BE2C (cell line): ENCODE measurements around the gene FAM168A.
A peak's percentile ranks its signal among the peaks of the same experiment; 100 is the strongest.

ENCODE experiments used
- DNase-seq: peaks from one replicate; pipeline ENCODE4 v3.0.0-alpha.2; 2020
- H3K27me3 ChIP-seq: fragments of 250-450 bp; sonication (Bioruptor Pico); 2 replicates; pipeline ENCODE4 v1.5.1; 2020; ENCODE audit warnings: mild to moderate bottlenecking
- H3K36me3 ChIP-seq: fragments of 250-450 bp; sonication (Bioruptor Pico); 2 replicates; pipeline ENCODE4 v1.5.1; 2020; ENCODE audit warnings: mild to moderate bottlenecking
- H3K4me1 ChIP-seq: fragments of 250-450 bp; sonication (Bioruptor Pico); 2 replicates; pipeline ENCODE4 v1.5.1; 2020
- H3K4me3 ChIP-seq: 2 replicates; pipeline ENCODE4 v1.5.1; 2011; ENCODE audit warnings: low read depth, low read length
- H3K9me3 ChIP-seq: fragments of 250-450 bp; sonication (Bioruptor Pico); 2 replicates; pipeline ENCODE4 v1.5.1; 2020
- TF ChIP-seq, protein P1 (sequence below): IDR thresholded peaks from 2 replicates; pipeline ENCODE4 v1.5.1; 2012; ENCODE audit warnings: mild to moderate bottlenecking, low read depth, low read length

Gene FAM168A

DNA sequence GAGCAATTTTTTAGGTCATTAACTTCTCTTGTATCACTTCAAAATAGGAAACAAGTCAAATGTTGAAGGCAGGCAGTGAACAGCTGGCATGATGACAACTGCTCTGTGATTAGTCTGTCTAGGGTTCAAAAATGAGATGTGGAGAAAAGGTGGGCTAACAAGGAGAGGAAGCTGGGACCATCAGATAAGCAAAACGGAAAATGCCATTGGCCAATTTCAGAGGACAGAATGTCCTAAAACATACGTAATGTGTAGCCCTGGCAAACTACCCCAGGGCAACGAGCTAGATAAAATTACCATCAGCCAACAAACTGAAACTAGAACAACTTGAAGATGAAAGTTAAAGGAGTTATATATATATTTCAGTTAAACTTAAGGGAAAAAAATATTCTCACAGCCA is 128.5 kb downstream of the FAM168A start:
- TF ChIP-seq, protein P1, sequence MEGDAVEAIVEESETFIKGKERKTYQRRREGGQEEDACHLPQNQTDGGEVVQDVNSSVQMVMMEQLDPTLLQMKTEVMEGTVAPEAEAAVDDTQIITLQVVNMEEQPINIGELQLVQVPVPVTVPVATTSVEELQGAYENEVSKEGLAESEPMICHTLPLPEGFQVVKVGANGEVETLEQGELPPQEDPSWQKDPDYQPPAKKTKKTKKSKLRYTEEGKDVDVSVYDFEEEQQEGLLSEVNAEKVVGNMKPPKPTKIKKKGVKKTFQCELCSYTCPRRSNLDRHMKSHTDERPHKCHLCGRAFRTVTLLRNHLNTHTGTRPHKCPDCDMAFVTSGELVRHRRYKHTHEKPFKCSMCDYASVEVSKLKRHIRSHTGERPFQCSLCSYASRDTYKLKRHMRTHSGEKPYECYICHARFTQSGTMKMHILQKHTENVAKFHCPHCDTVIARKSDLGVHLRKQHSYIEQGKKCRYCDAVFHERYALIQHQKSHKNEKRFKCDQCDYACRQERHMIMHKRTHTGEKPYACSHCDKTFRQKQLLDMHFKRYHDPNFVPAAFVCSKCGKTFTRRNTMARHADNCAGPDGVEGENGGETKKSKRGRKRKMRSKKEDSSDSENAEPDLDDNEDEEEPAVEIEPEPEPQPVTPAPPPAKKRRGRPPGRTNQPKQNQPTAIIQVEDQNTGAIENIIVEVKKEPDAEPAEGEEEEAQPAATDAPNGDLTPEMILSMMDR: no peak
- Histone ChIP-seq H3K9me3 (no peaks in the 10 kb centered on the region), H3K36me3 (no peaks in the 10 kb centered on the region), H3K4me3 (no peak overlapping the region), H3K4me1 (peaks cover 11% of the 10 kb centered on the region), H3K27me3 (no peaks in the 10 kb centered on the region)
- no peak for DNase-seq

DNA sequence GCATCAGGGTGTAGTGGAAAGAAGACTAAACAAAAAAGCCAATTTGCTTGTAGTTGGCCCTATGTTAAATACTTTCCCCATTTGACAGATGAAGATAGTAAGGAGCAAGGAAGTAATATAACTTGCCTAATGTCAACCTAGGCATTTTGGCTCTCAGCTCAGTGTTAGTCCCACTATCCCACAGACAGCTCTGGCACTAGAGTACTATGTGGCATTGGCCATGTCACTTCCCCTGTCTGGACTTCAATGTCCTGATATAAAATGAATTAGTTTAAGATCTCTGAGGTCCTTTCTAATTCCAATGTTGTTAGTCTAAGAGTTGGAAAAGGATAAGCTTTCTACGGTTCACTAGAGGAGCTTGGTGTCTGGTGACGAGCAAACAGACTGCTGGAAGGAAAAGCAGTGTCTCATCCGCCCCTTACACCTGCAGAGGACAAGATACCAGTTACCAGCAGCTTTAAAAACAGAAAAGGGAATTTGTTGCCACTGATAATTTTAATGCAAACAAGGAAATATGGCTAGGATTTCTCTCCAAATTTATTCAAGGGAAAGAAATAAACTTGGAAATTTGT is 129.2 kb downstream of the FAM168A start:
- no peak overlapping the region for H3K4me3 ChIP-seq
- H3K36me3 ChIP-seq: no peaks in the 10 kb centered on the region
- TF ChIP-seq, protein P1: no peak
- no peak for DNase-seq
- peaks cover 11% of the 10 kb centered on the region for H3K4me1 ChIP-seq
- H3K9me3 ChIP-seq: no peaks in the 10 kb centered on the region
- no peaks in the 10 kb centered on the region for H3K27me3 ChIP-seq

DNA sequence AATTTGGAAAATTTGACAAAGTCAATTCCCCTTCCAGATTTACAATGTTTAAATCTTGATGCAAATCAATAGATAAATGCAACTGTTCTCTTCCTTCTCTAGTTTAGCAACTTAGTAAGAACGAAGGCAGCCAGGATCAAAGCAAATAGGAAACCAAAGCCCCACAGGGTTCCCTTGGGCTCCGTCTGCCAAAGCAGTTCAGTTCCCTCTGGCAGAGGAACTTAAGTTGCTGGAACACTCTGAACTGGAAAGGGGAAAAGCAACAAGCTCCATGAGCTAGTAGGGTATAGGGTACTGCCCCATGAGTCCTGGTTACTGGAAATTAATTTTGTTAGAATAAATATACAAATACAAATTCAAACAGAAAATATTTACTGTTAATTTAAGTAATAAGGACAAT is 130.4 kb downstream of the FAM168A start:
- Histone ChIP-seq H3K4me1 (peaks cover 11% of the 10 kb centered on the region), H3K27me3 (no peaks in the 10 kb centered on the region), H3K4me3 (no peak overlapping the region), H3K9me3 (no peaks in the 10 kb centered on the region), H3K36me3 (no peaks in the 10 kb centered on the region)
- DNase-seq: no peak
- TF ChIP-seq, protein P1: no peak

DNA sequence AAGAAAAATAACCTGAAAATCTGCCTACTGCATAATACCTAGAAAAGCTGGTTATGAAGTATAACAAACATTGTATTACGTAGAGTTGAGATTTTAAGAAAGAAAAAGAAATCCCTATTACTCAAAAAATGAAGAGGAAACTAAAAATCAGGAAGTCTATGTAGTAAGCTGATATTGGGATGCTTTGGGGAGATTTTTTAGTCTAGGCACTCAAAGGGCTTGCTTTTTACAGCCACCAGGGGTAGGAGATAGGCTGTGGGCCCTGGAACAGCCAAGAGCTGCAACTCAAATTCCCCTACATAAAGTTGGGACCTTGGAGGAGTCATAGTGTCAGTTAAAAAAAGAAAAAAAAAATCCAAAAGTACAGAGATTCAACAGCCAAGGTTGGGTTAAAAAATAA is 131.3 kb downstream of the FAM168A start:
- Histone ChIP-seq H3K4me1 (peaks cover 11% of the 10 kb centered on the region), H3K4me3 (no peak overlapping the region), H3K27me3 (no peaks in the 10 kb centered on the region), H3K36me3 (no peaks in the 10 kb centered on the region), H3K9me3 (no peaks in the 10 kb centered on the region)
- TF ChIP-seq, protein P1: peak; percentile 12
- no peak for DNase-seq

DNA sequence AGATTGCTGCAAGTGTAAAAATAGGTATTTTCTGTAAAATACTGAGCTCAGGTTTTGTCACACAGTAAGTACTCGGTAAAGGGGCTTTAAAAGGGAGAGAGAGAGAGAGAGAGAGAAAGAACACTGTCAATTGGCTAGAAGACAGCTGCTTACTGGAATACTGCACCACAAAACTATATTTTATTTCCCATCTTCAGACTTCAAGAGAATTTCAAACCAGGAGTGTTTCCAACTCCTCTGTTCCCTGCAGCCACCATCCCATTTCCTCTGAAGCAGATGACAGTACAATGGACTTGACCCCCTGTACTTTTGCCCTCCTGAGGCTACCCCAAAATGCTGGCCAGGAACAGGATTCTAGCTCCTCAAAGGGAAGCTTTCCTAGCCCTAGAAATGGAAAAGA is 132.0 kb downstream of the FAM168A start:
- Histone ChIP-seq H3K4me3 (no peak overlapping the region), H3K36me3 (no peaks in the 10 kb centered on the region), H3K27me3 (no peaks in the 10 kb centered on the region), H3K4me1 (peaks cover 11% of the 10 kb centered on the region), H3K9me3 (no peaks in the 10 kb centered on the region)
- TF ChIP-seq, protein P1: no peak
- DNase-seq: no peak

DNA sequence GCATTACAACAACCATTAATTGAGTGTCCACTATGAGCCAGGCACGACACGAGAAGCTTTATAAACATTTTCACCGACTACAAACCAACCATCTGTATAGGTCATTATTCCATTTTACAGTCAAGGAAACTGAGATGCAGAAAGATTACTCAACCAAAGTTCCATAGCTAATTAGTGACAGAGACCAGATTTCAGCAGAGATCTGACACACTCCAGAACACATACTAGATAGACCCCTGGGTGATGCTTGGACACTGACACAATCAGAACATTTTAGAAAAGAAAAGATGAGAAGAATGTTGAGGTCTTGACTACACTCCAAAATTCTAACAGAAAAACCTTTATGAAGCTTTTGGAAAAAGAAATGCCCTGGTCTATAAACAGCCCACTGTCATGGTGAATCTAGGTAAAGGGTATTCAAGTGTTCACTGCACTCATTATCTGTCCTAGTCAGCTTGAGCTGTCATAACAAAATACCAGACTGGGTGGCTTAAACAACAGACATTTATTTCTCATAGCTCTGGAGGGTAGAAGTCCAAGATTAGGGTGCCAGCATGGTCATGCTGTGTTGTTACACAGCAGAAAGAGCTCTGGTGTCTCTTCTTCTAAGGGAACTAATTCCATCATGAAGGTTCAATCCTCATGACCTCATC is 132.8 kb downstream of the FAM168A start:
- Histone ChIP-seq H3K4me3 (no peak overlapping the region), H3K9me3 (no peaks in the 10 kb centered on the region), H3K36me3 (no peaks in the 10 kb centered on the region), H3K4me1 (peaks cover 9% of the 10 kb centered on the region), H3K27me3 (no peaks in the 10 kb centered on the region)
- DNase-seq: no peak
- TF ChIP-seq, protein P1: no peak
